Lower leg skin (tissue), 4 donors: ENCODE data around the gene GLDN. TPM values are rescaled to one million over a fixed set of nuclear protein-coding genes. Genes with fewer than 3 reads are reported as not detected.

Experiments used
- DNase-seq, 2 donors: peaks; one replicate each; pipeline ENCODE4 v3.0.0-alpha.2; 2019; ENCODE audit warnings: low spot score in 2 of 2
- H3K4me3 ChIP-seq: fragments of 200-600 bp; sonication (generic); 2 replicates; pipeline ENCODE4 v1.5.1; 2017; ENCODE audit warnings: mild to moderate bottlenecking, low read depth; ENCODE audit not compliant: poor library complexity, severe bottlenecking
- POLR2A ChIP-seq, 2 donors: fragments of 450-650 bp; IDR thresholded peaks; one replicate each; pipeline ENCODE4 v1.6.1; 2016 to 2017; ENCODE audit warnings: antibody characterized with exemption in 2 of 2, mild to moderate bottlenecking in 1 of 2, moderate library complexity in 1 of 2
- WGBS, 2 donors: methylation state at CpG; one replicate each; pipeline ENCODE4 v1.1.5; 2018; 5-methylcytosine and 5-hydroxymethylcytosine counted together
- intact Hi-C: fragments of 100-400 bp; cut with DNase I; formaldehyde crosslinking; loops from one replicate; pipeline ENCODE4 v1.15.0; 2023; ENCODE audit warnings: low total_unique reads
- total RNA-seq, 4 donors: library from RNA; depleted of rRNA; stranded (reverse); fragments of >200 nt; gene quantifications; one replicate each; pipeline ENCODE4 v1.1.0, GENCODE V29; 2016
- TF ChIP-seq, protein P1 (sequence below), 3 donors: fragments of 450-650 bp; IDR thresholded peaks; one replicate each; pipeline ENCODE4 v1.5.1; 2016; ENCODE audit warnings: antibody characterized with exemption in 3 of 3, mild to moderate bottlenecking in 3 of 3, moderate library complexity in 2 of 3

Gene GLDN
- total RNA-seq, 4 donors from 2014 or later, result 3.7 to 9.4 (median 4.9) TPM

DNA sequence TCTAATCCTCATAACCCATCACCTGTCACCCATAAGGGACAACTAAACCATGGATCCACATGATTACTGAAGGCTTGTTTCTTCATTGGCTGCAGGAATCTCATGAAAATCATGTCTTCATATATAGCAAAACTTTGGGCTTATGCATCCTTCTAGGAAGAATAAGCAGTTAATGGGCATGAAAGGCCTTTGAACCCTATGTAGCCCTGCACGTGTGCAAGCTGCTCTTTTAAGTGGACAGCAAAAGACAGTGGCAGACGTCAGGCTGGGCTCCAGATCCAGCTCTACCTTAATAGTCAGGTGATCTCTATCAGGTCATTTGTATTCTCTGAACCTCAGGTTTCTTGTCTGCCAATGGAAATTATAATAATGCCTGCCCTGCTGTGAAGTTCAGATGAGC lies 21.9 kb upstream of the GLDN start:
- H3K4me3 ChIP-seq, result no peak overlapping the region
- TF ChIP-seq, protein P1, sequence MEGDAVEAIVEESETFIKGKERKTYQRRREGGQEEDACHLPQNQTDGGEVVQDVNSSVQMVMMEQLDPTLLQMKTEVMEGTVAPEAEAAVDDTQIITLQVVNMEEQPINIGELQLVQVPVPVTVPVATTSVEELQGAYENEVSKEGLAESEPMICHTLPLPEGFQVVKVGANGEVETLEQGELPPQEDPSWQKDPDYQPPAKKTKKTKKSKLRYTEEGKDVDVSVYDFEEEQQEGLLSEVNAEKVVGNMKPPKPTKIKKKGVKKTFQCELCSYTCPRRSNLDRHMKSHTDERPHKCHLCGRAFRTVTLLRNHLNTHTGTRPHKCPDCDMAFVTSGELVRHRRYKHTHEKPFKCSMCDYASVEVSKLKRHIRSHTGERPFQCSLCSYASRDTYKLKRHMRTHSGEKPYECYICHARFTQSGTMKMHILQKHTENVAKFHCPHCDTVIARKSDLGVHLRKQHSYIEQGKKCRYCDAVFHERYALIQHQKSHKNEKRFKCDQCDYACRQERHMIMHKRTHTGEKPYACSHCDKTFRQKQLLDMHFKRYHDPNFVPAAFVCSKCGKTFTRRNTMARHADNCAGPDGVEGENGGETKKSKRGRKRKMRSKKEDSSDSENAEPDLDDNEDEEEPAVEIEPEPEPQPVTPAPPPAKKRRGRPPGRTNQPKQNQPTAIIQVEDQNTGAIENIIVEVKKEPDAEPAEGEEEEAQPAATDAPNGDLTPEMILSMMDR (IDR thresholded peaks at IDR 0.05), result no peak
- TF ChIP-seq POLR2A (IDR thresholded peaks at IDR 0.05), result no peak
- 71 to 80% methylated on average over 2 of the region's 2 CpGs for WGBS, 2 donors
- intact Hi-C loops, result no loop called here
- DNase-seq, result no peak

DNA sequence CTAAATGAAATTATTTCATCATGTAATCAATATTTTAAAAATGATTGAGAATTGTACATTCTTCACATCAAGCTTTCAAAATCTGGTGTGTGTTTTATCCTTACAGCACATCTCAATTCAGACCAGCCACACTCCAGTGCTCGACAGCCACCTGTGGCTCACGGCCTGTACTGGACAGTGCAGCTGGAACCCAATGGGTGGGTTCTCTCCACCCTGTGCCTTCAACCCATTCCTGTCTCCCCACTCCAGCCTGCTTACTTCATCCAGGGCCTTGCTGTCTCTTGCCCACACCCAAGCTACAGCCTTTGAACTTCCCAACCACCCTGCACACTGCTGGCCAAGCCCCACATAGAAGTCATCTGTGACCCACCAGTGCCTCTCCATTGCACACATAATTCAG lies 20.6 kb upstream of the GLDN start:
- peak in 1 of 2 donors; percentile 9 for DNase-seq
- intact Hi-C loops, result no loop called here
- no peak overlapping the region for H3K4me3 ChIP-seq
- WGBS, 2 donors, result 96 to 100% methylated on average over 2 of the region's 2 CpGs
- TF ChIP-seq POLR2A (IDR thresholded peaks at IDR 0.05), result no peak
- TF ChIP-seq, protein P1 (IDR thresholded peaks at IDR 0.05), result no peak

DNA sequence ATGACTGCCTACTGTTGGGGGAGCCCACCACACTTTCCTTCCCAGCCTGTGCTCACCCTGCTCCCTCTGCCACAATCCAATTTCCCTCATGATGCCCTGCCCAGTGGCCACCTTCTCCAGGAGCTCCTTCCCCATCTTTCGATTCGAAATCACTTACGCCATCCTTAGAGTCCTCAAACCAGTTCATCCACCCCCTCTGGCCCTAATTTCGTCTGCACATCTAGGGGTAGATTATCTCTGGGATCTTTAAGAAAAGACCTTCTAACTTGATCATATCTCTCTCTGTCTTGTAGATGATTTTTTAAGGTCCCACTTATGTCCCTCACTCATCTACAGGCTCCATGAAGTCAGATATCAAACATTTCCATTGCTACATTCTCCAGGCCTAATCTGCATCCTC lies 20.1 kb upstream of the GLDN start:
- intact Hi-C loops, result no loop called here
- TF ChIP-seq POLR2A (IDR thresholded peaks at IDR 0.05), result no peak
- TF ChIP-seq, protein P1 (IDR thresholded peaks at IDR 0.05), result no peak
- peak in 1 of 2 donors; percentile 49 for DNase-seq
- 69 to 87% methylated on average over 4 of the region's 4 CpGs for WGBS, 2 donors
- H3K4me3 ChIP-seq, result no peak overlapping the region

DNA sequence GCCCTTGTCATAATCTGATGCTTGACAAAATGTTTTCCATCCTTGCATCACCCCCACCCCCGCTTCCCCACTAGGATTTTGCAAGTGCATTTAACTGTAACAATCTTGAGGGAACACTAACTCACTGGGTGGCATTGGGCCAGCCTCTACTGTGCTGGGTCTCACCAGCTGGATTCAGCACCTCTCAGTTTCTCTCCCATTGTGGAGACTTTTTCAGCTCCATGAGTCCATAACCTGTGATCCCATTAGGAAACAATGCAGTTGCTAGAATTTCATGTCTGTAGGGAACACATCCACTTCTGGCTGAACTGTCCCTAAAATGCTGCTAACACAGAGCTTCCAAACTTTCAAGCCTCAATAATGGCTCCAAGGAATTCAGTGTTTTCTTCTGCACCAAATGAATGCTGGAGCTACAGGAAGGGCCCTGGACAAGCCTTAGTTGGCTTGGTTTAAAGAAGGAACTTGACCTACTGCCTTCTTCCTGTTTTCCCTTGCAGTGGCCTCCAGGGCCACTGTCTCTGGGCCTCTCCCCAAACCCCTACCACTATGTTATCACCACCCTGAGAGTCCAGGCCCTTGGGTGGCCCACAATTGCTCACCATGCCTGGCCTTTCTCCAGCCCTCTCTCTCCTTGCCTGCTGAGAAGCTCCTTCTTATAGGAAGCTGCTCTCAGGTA lies 18.7 kb upstream of the GLDN start:
- intact Hi-C loops, result no loop called here
- TF ChIP-seq, protein P1 (IDR thresholded peaks at IDR 0.05), result no peak
- no peak for TF ChIP-seq POLR2A (IDR thresholded peaks at IDR 0.05)

DNA sequence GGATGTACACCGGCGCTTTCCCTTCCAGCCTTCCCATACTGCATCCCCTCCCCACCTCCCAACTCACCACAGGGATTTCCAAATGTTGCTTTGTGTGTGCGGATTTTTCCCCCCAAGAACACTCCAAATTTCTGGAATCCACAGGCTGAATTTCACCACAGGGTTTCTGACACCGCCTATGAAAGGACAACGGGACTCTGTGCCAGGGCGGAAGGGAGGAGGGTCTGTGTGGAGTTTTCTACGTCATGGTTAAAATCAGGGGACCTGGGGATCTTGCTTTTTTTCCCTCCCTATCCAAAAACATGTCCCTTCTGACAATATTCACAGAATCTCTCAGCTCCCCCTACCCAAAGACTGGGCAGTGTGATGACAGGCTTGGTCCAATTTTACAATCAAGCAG lies 17.7 kb upstream of the GLDN start:
- no peak for TF ChIP-seq POLR2A (IDR thresholded peaks at IDR 0.05)
- TF ChIP-seq, protein P1 (IDR thresholded peaks at IDR 0.05), result no peak
- intact Hi-C loops, result no loop called here
- 84 to 87% methylated on average over 7 of the region's 7 CpGs for whole genome bisulfite sequencing, 2 donors
- no peak overlapping the region for H3K4me3 ChIP-seq
- peak in 1 of 2 donors; percentile 74 for DNase-seq

More for the DNA sequence above, 18.7 kb upstream of the GLDN start:
- DNase-seq, result peak; percentile 68 to 93
- H3K4me3 ChIP-seq, result no peak overlapping the region
- WGBS, 2 donors, result 67 to 92% methylated on average over 1 of the region's 1 CpG

DNA sequence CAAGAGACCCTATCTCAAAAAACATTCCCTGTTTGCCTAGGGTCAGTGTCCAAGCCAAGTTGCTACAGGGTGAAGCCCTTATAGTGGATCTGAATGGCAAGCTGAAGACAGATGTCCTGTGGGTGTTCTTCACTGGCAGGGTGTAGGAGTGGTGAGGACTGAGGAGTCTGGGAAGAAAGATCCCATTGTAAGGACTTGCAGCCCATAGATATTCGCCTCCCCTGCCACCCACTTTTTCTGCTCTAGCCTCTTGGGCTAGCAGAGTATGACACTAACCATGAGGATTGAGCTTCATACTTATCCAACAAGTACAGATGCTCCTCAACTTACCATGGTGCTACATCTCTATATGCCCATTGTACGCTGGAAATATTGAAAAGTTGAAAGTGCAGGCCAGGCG lies 16.3 kb upstream of the GLDN start:
- intact Hi-C loops, result no loop called here
- no peak for DNase-seq
- WGBS, 2 donors, result 96 to 98% methylated on average over 3 of the region's 3 CpGs
- TF ChIP-seq POLR2A (IDR thresholded peaks at IDR 0.05), result no peak
- TF ChIP-seq, protein P1 (IDR thresholded peaks at IDR 0.05), result no peak
- no peak overlapping the region for H3K4me3 ChIP-seq
